Uterus (tissue), 4 donors: ENCODE results near the gene POU2F3. TPM values are rescaled to one million over a fixed set of nuclear protein-coding genes. Genes with fewer than 3 reads are reported as not detected.

ENCODE experiments used
- DNase-seq, 2 donors: peaks; one replicate each; pipeline ENCODE4 v3.0.0-alpha.2; 2019 to 2020
- H3K27ac ChIP-seq, 2 donors: fragments of 200-600 bp; sonication (generic); 1 replicate in 1 of 2; 2 replicates in 1 of 2; pipeline ENCODE4 v1.5.1; 2016 to 2018
- H3K27me3 ChIP-seq, 2 donors: fragments of 200-600 bp; sonication (generic); one replicate each; pipeline ENCODE4 v1.5.1; 2018 to 2019; ENCODE audit warnings: control low read depth in 1 of 2
- H3K36me3 ChIP-seq, 2 donors: fragments of 200-600 bp; sonication (generic); one replicate each; pipeline ENCODE4 v1.5.1; 2019; ENCODE audit warnings: control low read depth in 1 of 2
- H3K4me1 ChIP-seq, 2 donors: fragments of 200-600 bp; sonication (generic); one replicate each; pipeline ENCODE4 v1.5.1; 2018 to 2019; ENCODE audit warnings: control low read depth in 1 of 2
- H3K4me3 ChIP-seq, 2 donors: fragments of 200-600 bp; sonication (generic); 1 replicate in 1 of 2; 2 replicates in 1 of 2; pipeline ENCODE4 v1.5.1; 2018 to 2019; ENCODE audit warnings: mild to moderate bottlenecking in 1 of 2
- H3K9me3 ChIP-seq, 2 donors: fragments of 200-600 bp; sonication (generic); one replicate each; pipeline ENCODE4 v1.5.1; 2019; ENCODE audit warnings: control low read depth in 1 of 2
- CTCF ChIP-seq, 4 experiments: fragments of 200-600 bp in 2 of 4; fragments of 450-650 bp in 2 of 4; sonication (generic) in 2 of 4; IDR thresholded peaks; one replicate each; pipeline ENCODE4 v1.5.1; 2016 to 2019; ENCODE audit warnings: antibody characterized with exemption in 4 of 4, mild to moderate bottlenecking in 2 of 4, moderate library complexity in 1 of 4
- POLR2A ChIP-seq, 2 donors: fragments of 450-650 bp; IDR thresholded peaks; one replicate each; pipeline ENCODE4 v1.6.1; 2016; ENCODE audit warnings: antibody characterized with exemption in 2 of 2, mild to moderate bottlenecking in 1 of 2, moderate library complexity in 1 of 2
- intact Hi-C: fragments of 100-400 bp; cut with DNase I; formaldehyde crosslinking; loops from one replicate; pipeline ENCODE4 v1.15.1; 2023; ENCODE audit warnings: low total_unique reads
- total RNA-seq, 4 donors: library from RNA; depleted of rRNA in 3 of 4; stranded (reverse); fragments of >200 nt in 3 of 4; gene quantifications; one replicate each; pipeline versions ENCODE4 v1.1.0 to v1.2.4, GENCODE V29; 2014 to 2023
- donor health status: DM: yes; HTN: yes; CAD: no.

POU2F3 gene
- total RNA-seq, 4 donors from 2014 or later = 0.85 TPM; not detected in 3

DNA sequence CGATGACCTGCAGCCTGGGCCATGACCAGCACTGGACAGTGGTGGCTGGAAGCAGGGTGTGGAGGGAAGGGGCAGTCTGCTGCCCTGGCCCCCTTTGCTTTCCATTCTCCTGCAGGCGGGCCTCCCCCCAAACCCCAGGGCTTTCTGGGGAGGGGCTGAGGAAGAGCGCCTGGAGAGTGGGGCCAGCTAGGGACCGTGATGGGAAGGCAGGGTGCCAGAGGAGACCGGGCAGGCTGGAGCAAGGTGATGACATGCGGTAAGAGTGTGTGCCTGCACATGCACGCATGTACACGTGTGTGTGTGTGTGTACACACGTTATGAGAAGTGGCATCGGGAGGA, 21.3 kb upstream of the POU2F3 start:
- H3K4me1 ChIP-seq = peaks cover 0 to 9% of the 10 kb centered on the region in 2 donors
- DNase-seq = no peak
- H3K9me3 ChIP-seq = no peaks in the 10 kb centered on the region
- TF ChIP-seq POLR2A (IDR thresholded peaks at IDR 0.05) = no peak
- TF ChIP-seq CTCF (IDR thresholded peaks at IDR 0.05) = no peak
- intact Hi-C loops = no loop called here
- H3K27ac ChIP-seq = peak overlapping the region; percentile 70 to 71
- H3K36me3 ChIP-seq = no peaks in the 10 kb centered on the region
- no peaks in the 10 kb centered on the region for H3K27me3 ChIP-seq
- H3K4me3 ChIP-seq = no peak overlapping the region

GRCh38 chr11:120219232-120219937, 20.6 kb upstream of the POU2F3 start:
- peak in 1 of 2 donors; percentile 50 for DNase-seq
- intact Hi-C loops = no loop called here

DNA sequence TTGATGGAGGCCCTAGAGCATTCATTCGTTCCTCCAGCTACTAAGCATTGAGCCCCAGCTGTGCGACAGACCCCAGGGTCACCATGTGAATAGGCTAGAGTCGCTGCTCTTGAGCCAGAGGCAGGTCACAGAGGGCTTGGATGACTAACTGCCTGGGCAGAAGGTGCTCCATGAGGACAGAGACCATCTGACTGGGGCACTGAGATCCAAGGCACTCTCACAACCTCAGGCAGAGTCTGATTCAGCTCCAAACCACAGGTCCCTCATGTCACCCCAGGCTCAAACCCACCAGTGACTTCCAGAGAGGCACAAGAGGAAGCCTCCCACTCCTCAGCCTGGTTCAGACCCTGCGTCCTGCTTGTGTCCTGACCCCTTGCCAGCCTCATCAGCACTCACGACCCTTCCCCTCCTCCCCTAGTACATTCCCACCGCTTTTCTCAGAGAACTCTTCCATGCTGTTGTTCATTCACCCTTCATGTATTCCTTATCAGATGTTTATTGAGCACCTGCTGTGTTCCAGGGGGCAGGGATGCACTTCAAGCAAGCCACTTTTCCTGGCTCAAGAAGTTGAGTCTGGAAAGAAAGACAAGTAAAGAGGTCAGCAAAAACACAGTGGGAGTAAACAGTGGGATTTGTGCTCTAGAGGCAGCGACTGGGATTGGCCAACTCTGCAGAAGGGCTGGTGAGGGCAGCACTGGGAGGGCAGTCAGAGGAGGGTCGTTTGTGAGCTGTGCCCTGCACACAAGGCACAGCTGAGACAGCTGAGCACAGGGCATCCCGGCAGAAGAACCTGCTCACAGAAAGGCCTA, 19.8 kb upstream of the POU2F3 start:
- Histone ChIP-seq H3K4me1 (peaks cover 0 to 10% of the 10 kb centered on the region in 2 donors), H3K27ac (peak overlapping the region; percentile 70 to 71), H3K27me3 (no peaks in the 10 kb centered on the region), H3K36me3 (no peaks in the 10 kb centered on the region), H3K4me3 (no peak overlapping the region), H3K9me3 (no peaks in the 10 kb centered on the region)
- DNase-seq = no peak
- intact Hi-C loops = no loop called here
- TF ChIP-seq CTCF (IDR thresholded peaks at IDR 0.05) (no peak), POLR2A (IDR thresholded peaks at IDR 0.05) (no peak)

More at GRCh38 chr11:120219232-120219937, 20.6 kb upstream of the POU2F3 start:
- Histone ChIP-seq H3K27me3 (no peaks in the 10 kb centered on the region), H3K36me3 (no peaks in the 10 kb centered on the region), H3K4me3 (no peak overlapping the region), H3K27ac (peak overlapping the region; percentile 70 to 71), H3K4me1 (peaks cover 0 to 9% of the 10 kb centered on the region in 2 donors), H3K9me3 (no peaks in the 10 kb centered on the region)
- no peak for TF ChIP-seq POLR2A (IDR thresholded peaks at IDR 0.05)
- TF ChIP-seq CTCF (IDR thresholded peaks at IDR 0.05) = no peak

GRCh38 chr11:120220747-120221037, 19.2 kb upstream of the POU2F3 start:
- H3K36me3 ChIP-seq = no peaks in the 10 kb centered on the region
- no peak for TF ChIP-seq POLR2A (IDR thresholded peaks at IDR 0.05)
- no peak for TF ChIP-seq CTCF (IDR thresholded peaks at IDR 0.05)
- no peak for DNase-seq
- H3K4me3 ChIP-seq = no peak overlapping the region
- peaks cover 0 to 15% of the 10 kb centered on the region in 2 donors for H3K4me1 ChIP-seq
- H3K9me3 ChIP-seq = no peaks in the 10 kb centered on the region
- intact Hi-C loops = no loop called here
- H3K27me3 ChIP-seq = no peaks in the 10 kb centered on the region
- H3K27ac ChIP-seq = peak overlapping the region in 1 of 2 donors; percentile 70

- Histone ChIP-seq H3K9me3 (no peaks in the 10 kb centered on the region), H3K36me3 (no peaks in the 10 kb centered on the region), H3K27ac (peak overlapping the region; percentile 23 to 29), H3K27me3 (no peaks in the 10 kb centered on the region), H3K4me3 (no peak overlapping the region), H3K4me1 (peaks cover 0 to 17% of the 10 kb centered on the region in 2 donors)
- TF ChIP-seq CTCF (IDR thresholded peaks at IDR 0.05) (no peak), POLR2A (IDR thresholded peaks at IDR 0.05) (no peak)
- DNase-seq = no peak
- intact Hi-C loops = no loop called here
Observed at GRCh38 chr11:120221115-120221752, 18.7 kb upstream of the POU2F3 start.
